ENCODE data around the gene GKN1.

GKN1 gene

GRCh38 chr2:68932402-68932801, 42.0 kb upstream of the GKN1 start:
- no peak overlapping the region for H3K4me3 ChIP-seq (ENCODE audit: low read depth, low read length)
- no peak for TF ChIP-seq MAX (IDR thresholded peaks at IDR 0.05; ENCODE audit: low read depth, low read length)
- TF ChIP-seq MYC (IDR thresholded peaks at IDR 0.05; ENCODE audit: low read depth, low read length), result no peak
- TF ChIP-seq POLR2A (IDR thresholded peaks at IDR 0.05; ENCODE audit: extremely low read depth, insufficient read length), result no peak
- no peak for TF ChIP-seq CTCF (IDR thresholded peaks at IDR 0.05; ENCODE audit: low read depth, low read length)
- DNase-seq (ENCODE audit: low read depth), result no peak

GRCh38 chr2:68934021-68934420, 40.4 kb upstream of the GKN1 start:
- TF ChIP-seq POLR2A (IDR thresholded peaks at IDR 0.05; ENCODE audit: extremely low read depth, insufficient read length), result no peak
- no peak for TF ChIP-seq CTCF (IDR thresholded peaks at IDR 0.05; ENCODE audit: low read depth, low read length)
- no peak for TF ChIP-seq MAX (IDR thresholded peaks at IDR 0.05; ENCODE audit: low read depth, low read length)
- TF ChIP-seq MYC (IDR thresholded peaks at IDR 0.05; ENCODE audit: low read depth, low read length), result no peak
- DNase-seq (ENCODE audit: low read depth), result no peak

GRCh38 chr2:68935471-68935870, 39.0 kb upstream of the GKN1 start:
- no peak for DNase-seq (ENCODE audit: low read depth)
- TF ChIP-seq MAX (IDR thresholded peaks at IDR 0.05; ENCODE audit: low read depth, low read length) (no peak), CTCF (IDR thresholded peaks at IDR 0.05; ENCODE audit: low read depth, low read length) (no peak), POLR2A (IDR thresholded peaks at IDR 0.05; ENCODE audit: extremely low read depth, insufficient read length) (no peak), MYC (IDR thresholded peaks at IDR 0.05; ENCODE audit: low read depth, low read length) (no peak)
- no peak overlapping the region for H3K4me3 ChIP-seq (ENCODE audit: low read depth, low read length)

More at GRCh38 chr2:68934021-68934420, 40.4 kb upstream of the GKN1 start:
- H3K4me3 ChIP-seq (ENCODE audit: low read depth, low read length), result no peak overlapping the region

DNA sequence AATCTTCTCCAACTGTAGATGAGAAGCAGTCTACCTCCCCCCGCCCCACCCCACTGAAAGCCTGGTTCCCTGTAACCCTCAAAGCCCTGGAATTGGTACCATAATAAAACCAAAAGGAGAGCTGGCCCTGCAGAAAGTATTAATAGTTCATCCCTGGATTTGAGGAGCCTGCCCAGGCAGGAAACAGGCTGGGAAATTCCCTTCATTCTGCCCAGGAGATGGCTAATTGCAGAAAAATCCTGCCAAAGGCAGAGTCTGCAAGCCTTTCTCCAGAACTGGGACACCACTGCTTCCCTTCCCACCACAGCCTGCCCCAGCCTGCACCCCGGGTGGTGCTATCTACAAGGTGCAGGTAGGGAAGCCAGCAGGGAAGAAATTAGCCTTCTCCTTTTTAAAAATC, 38.0 kb upstream of the GKN1 start:
- no peak for DNase-seq (ENCODE audit: low read depth)
- H3K4me3 ChIP-seq (ENCODE audit: low read depth, low read length), result no peak overlapping the region
- TF ChIP-seq MYC (IDR thresholded peaks at IDR 0.05; ENCODE audit: low read depth, low read length), result no peak
- no peak for TF ChIP-seq MAX (IDR thresholded peaks at IDR 0.05; ENCODE audit: low read depth, low read length)
- TF ChIP-seq POLR2A (IDR thresholded peaks at IDR 0.05; ENCODE audit: extremely low read depth, insufficient read length), result no peak
- no peak for TF ChIP-seq CTCF (IDR thresholded peaks at IDR 0.05; ENCODE audit: low read depth, low read length)

- TF ChIP-seq CTCF (IDR thresholded peaks at IDR 0.05; ENCODE audit: low read depth, low read length) (no peak), POLR2A (IDR thresholded peaks at IDR 0.05; ENCODE audit: extremely low read depth, insufficient read length) (no peak), MYC (IDR thresholded peaks at IDR 0.05; ENCODE audit: low read depth, low read length) (no peak), MAX (IDR thresholded peaks at IDR 0.05; ENCODE audit: low read depth, low read length) (no peak)
- no peak for DNase-seq (ENCODE audit: low read depth)
- H3K4me3 ChIP-seq (ENCODE audit: low read depth, low read length), result no peak overlapping the region
Observed at GRCh38 chr2:68936889-68937288, 37.5 kb upstream of the GKN1 start.
